ENCODE results near the gene PANK2. TPM values are rescaled to one million over a fixed set of nuclear protein-coding genes. Genes with fewer than 3 reads are reported as not detected.

PANK2 gene
- total RNA-seq, 1 donor from 2014 or later, result 39.7 TPM

DNA sequence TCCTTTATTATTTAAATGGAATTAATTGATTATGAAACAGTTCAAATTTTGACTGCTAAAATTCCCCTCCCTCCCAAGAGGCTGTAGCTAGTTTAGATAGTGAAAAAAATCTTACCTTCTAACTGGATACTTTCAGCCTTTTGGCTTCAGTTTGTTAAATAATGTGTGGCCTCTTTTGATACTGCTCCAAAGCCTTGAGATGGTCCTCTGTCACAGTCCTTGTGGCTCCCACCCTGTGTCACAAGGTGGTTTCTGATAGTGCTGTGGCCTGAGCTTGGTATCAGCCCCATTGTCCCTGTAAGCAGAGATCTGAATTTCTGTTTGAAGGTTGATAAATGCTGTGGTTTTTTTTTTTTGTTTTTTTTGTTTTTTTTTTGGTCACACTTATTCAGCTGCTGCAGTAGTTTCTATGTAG is 20.8 kb downstream of the PANK2 start:
- no peak overlapping the region for H3K4me3 ChIP-seq (ENCODE audit: low read length in 3 of 3)
- no peak overlapping the region for H3K27ac ChIP-seq (ENCODE audit: low read depth, low read length)
- peaks cover 0 to 1% (median 0%) of the 10 kb centered on the region in 3 donors for H3K4me1 ChIP-seq (ENCODE audit: control insufficient read depth in 3 of 3, insufficient read depth in 3 of 3, low read length in 3 of 3)
- no peaks in the 10 kb centered on the region for H3K9me3 ChIP-seq (ENCODE audit: control insufficient read depth in 3 of 3, low read length in 3 of 3)
- peaks cover 20 to 45% (median 39%) of the 10 kb centered on the region in 3 donors for H3K36me3 ChIP-seq (ENCODE audit: control insufficient read depth in 3 of 3, insufficient read depth in 3 of 3, low read length in 3 of 3)
- H3K27me3 ChIP-seq (ENCODE audit: control insufficient read depth in 3 of 3, insufficient read depth in 3 of 3, low read length in 3 of 3), result no peaks in the 10 kb centered on the region
- H3K9ac ChIP-seq (ENCODE audit: low read depth in 1 of 3, low read length in 3 of 3), result no peak overlapping the region

DNA sequence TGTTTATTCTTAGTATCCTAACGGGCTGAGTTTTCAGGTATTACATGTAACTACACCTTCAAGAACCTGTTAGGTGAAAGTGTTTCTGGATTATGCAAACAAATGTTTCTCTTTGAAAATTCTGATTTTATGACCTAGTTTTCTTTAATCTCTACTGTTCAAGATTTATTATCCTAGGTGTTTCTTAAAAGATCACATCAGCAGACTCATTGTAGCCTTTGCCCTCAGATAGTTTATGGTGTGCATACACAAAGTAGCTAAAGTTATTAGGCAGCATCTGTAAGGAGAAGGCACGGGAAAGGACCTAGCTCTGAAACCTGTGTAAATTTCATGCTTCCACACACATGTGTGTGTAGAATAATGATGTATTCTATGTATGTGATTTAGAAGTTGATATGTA is 21.7 kb downstream of the PANK2 start:
- Histone ChIP-seq H3K4me1 (ENCODE audit: control insufficient read depth in 3 of 3, insufficient read depth in 3 of 3, low read length in 3 of 3) (no peaks in the 10 kb centered on the region), H3K27me3 (ENCODE audit: control insufficient read depth in 3 of 3, insufficient read depth in 3 of 3, low read length in 3 of 3) (no peaks in the 10 kb centered on the region), H3K9ac (ENCODE audit: low read depth in 1 of 3, low read length in 3 of 3) (no peak overlapping the region), H3K36me3 (ENCODE audit: control insufficient read depth in 3 of 3, insufficient read depth in 3 of 3, low read length in 3 of 3) (peaks cover 20 to 45% (median 39%) of the 10 kb centered on the region in 3 donors), H3K9me3 (ENCODE audit: control insufficient read depth in 3 of 3, low read length in 3 of 3) (no peaks in the 10 kb centered on the region), H3K27ac (ENCODE audit: low read depth, low read length) (no peak overlapping the region), H3K4me3 (ENCODE audit: low read length in 3 of 3) (no peak overlapping the region)

- H3K9me3 ChIP-seq (ENCODE audit: control insufficient read depth in 3 of 3, low read length in 3 of 3), result no peaks in the 10 kb centered on the region
- no peak overlapping the region for H3K9ac ChIP-seq (ENCODE audit: low read depth in 1 of 3, low read length in 3 of 3)
- H3K36me3 ChIP-seq (ENCODE audit: control insufficient read depth in 3 of 3, insufficient read depth in 3 of 3, low read length in 3 of 3), result peaks cover 20 to 48% (median 39%) of the 10 kb centered on the region in 3 donors
- no peak overlapping the region for H3K27ac ChIP-seq (ENCODE audit: low read depth, low read length)
- no peaks in the 10 kb centered on the region for H3K27me3 ChIP-seq (ENCODE audit: control insufficient read depth in 3 of 3, insufficient read depth in 3 of 3, low read length in 3 of 3)
- peaks cover 0 to 5% (median 0%) of the 10 kb centered on the region in 3 donors for H3K4me1 ChIP-seq (ENCODE audit: control insufficient read depth in 3 of 3, insufficient read depth in 3 of 3, low read length in 3 of 3)
- H3K4me3 ChIP-seq (ENCODE audit: low read length in 3 of 3), result no peak overlapping the region
Measured at GRCh38 chr20:3911956-3912355, 22.8 kb downstream of the PANK2 start.

GRCh38 chr20:3914446-3914845 is 25.3 kb downstream of the PANK2 start:
- Histone ChIP-seq H3K27ac (ENCODE audit: low read depth, low read length) (no peak overlapping the region), H3K4me1 (ENCODE audit: control insufficient read depth in 3 of 3, insufficient read depth in 3 of 3, low read length in 3 of 3) (peaks cover 0 to 5% (median 0%) of the 10 kb centered on the region in 3 donors), H3K4me3 (ENCODE audit: low read length in 3 of 3) (no peak overlapping the region), H3K27me3 (ENCODE audit: control insufficient read depth in 3 of 3, insufficient read depth in 3 of 3, low read length in 3 of 3) (no peaks in the 10 kb centered on the region), H3K36me3 (ENCODE audit: control insufficient read depth in 3 of 3, insufficient read depth in 3 of 3, low read length in 3 of 3) (peaks cover 17 to 50% (median 34%) of the 10 kb centered on the region in 3 donors), H3K9me3 (ENCODE audit: control insufficient read depth in 3 of 3, low read length in 3 of 3) (no peaks in the 10 kb centered on the region), H3K9ac (ENCODE audit: low read depth in 1 of 3, low read length in 3 of 3) (no peak overlapping the region)

DNA sequence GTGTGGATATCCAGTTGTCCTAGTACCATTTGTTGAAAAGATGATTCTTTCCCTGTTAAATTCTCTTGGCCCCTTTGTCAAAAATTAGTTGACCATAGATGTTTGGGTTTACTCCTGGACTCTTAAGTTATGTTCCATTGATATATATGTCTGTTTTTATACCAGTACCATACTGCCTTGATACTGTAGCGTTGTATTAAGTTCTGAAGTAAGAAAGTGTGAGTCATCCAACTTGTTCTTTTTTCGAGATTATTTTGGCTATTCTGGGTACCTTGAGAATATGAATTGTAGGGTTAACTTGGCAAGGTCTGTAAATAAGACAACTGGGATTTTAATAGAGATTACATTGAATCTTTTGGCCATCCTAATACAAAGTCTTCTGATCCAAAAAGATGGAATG is 26.5 kb downstream of the PANK2 start:
- Histone ChIP-seq H3K27ac (ENCODE audit: low read depth, low read length) (no peak overlapping the region), H3K27me3 (ENCODE audit: control insufficient read depth in 3 of 3, insufficient read depth in 3 of 3, low read length in 3 of 3) (no peaks in the 10 kb centered on the region), H3K36me3 (ENCODE audit: control insufficient read depth in 3 of 3, insufficient read depth in 3 of 3, low read length in 3 of 3) (peaks cover 17 to 45% (median 26%) of the 10 kb centered on the region in 3 donors), H3K9ac (ENCODE audit: low read depth in 1 of 3, low read length in 3 of 3) (no peak overlapping the region), H3K4me3 (ENCODE audit: low read length in 3 of 3) (no peak overlapping the region), H3K9me3 (ENCODE audit: control insufficient read depth in 3 of 3, low read length in 3 of 3) (no peaks in the 10 kb centered on the region), H3K4me1 (ENCODE audit: control insufficient read depth in 3 of 3, insufficient read depth in 3 of 3, low read length in 3 of 3) (peaks cover 0 to 5% (median 0%) of the 10 kb centered on the region in 3 donors)

GRCh38 chr20:3916364-3916763 is 27.2 kb downstream of the PANK2 start:
- Histone ChIP-seq H3K27me3 (ENCODE audit: control insufficient read depth in 3 of 3, insufficient read depth in 3 of 3, low read length in 3 of 3) (no peaks in the 10 kb centered on the region), H3K36me3 (ENCODE audit: control insufficient read depth in 3 of 3, insufficient read depth in 3 of 3, low read length in 3 of 3) (peaks cover 14 to 43% (median 20%) of the 10 kb centered on the region in 3 donors), H3K9ac (ENCODE audit: low read depth in 1 of 3, low read length in 3 of 3) (no peak overlapping the region), H3K4me3 (ENCODE audit: low read length in 3 of 3) (no peak overlapping the region), H3K9me3 (ENCODE audit: control insufficient read depth in 3 of 3, low read length in 3 of 3) (no peaks in the 10 kb centered on the region), H3K4me1 (ENCODE audit: control insufficient read depth in 3 of 3, insufficient read depth in 3 of 3, low read length in 3 of 3) (peaks cover 0 to 5% (median 0%) of the 10 kb centered on the region in 3 donors), H3K27ac (ENCODE audit: low read depth, low read length) (no peak overlapping the region)

DNA sequence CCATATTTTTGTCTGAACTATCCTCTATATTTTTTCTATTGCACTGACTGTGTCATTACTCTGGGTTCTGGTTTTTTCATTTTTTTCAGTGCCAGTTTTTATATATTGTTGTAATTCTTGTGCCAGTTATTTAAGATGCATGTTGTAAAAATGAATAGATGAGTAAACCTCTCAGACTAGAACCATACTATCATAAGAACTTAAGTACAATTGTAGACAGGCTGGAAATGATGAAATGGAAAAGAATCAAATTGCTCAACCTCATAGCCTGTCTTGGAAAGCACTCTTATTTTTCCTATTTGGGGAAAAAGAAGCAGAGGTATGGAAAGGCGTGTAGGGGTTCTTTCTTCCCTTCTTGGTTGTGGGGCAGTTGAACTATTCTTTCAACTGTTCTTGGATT is 30.2 kb downstream of the PANK2 start:
- H3K9ac ChIP-seq (ENCODE audit: low read depth in 1 of 3, low read length in 3 of 3), result no peak overlapping the region
- no peaks in the 10 kb centered on the region for H3K9me3 ChIP-seq (ENCODE audit: control insufficient read depth in 3 of 3, low read length in 3 of 3)
- peaks cover 21 to 38% (median 25%) of the 10 kb centered on the region in 3 donors for H3K36me3 ChIP-seq (ENCODE audit: control insufficient read depth in 3 of 3, insufficient read depth in 3 of 3, low read length in 3 of 3)
- no peaks in the 10 kb centered on the region for H3K27me3 ChIP-seq (ENCODE audit: control insufficient read depth in 3 of 3, insufficient read depth in 3 of 3, low read length in 3 of 3)
- peaks cover 0 to 5% (median 0%) of the 10 kb centered on the region in 3 donors for H3K4me1 ChIP-seq (ENCODE audit: control insufficient read depth in 3 of 3, insufficient read depth in 3 of 3, low read length in 3 of 3)
- no peak overlapping the region for H3K4me3 ChIP-seq (ENCODE audit: low read length in 3 of 3)
- no peak overlapping the region for H3K27ac ChIP-seq (ENCODE audit: low read depth, low read length)

DNA sequence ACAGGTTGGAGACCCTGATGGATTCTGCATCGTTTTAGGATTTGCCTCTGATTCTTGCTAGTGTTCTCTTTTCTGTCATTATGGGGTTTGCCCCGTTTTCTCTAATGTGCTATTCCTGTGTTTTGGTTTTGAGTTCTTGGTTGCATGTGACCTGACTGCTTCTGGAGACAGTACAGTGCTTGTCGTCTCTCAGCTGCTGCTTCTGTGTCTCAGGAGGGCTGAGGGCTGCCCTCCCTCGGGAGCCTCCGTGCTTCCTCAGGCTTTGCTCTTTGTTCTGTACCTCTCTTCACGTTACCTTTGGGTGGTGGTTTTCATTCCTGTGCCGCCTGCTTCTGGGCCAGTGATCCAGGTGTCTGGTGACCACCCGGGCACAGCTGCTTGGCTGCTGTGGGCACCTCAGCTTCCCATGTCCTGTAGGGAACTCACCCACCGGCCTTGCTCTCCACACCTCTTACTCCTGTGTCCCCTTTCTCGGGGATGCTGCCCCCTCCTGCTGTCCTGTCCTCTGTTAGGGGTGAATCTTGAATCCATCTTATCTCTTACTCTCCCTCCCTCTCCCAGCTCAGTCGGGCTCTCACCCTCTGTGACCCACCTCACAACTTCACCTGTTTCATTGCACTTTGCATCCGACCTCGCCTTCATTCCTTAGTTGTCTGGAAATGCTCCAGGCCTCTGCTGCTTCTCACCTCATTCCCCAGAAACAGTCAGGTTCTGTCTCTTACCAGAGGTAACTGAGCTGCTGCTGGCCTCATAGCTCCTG is 33.2 kb downstream of the PANK2 start:
- Histone ChIP-seq H3K36me3 (ENCODE audit: control insufficient read depth in 3 of 3, insufficient read depth in 3 of 3, low read length in 3 of 3) (peaks cover 18 to 35% (median 20%) of the 10 kb centered on the region in 3 donors), H3K4me1 (ENCODE audit: control insufficient read depth in 3 of 3, insufficient read depth in 3 of 3, low read length in 3 of 3) (peaks cover 0 to under 1% (median under 1%) of the 10 kb centered on the region in 3 donors), H3K9ac (ENCODE audit: low read depth in 1 of 3, low read length in 3 of 3) (no peak overlapping the region), H3K9me3 (ENCODE audit: control insufficient read depth in 3 of 3, low read length in 3 of 3) (no peaks in the 10 kb centered on the region), H3K4me3 (ENCODE audit: low read length in 3 of 3) (no peak overlapping the region), H3K27ac (ENCODE audit: low read depth, low read length) (no peak overlapping the region), H3K27me3 (ENCODE audit: control insufficient read depth in 3 of 3, insufficient read depth in 3 of 3, low read length in 3 of 3) (no peaks in the 10 kb centered on the region)

DNA sequence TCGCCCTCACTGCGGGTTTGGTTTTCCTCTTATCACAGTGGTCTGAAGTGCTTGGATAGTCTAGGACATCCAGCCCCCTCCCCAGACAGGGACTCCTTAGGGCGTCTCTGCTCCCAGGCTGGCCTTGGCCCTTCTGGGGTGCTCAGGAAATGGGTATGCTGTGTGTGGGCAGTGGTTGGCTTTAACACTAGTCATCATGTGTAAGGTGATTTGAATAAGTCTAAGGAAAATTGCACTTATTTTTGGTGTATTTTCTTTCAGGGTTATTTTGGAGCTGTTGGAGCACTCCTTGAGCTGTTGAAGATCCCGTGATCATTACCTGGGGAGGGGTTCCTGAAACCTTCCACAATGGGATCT is 33.8 kb downstream of the PANK2 start:
- Histone ChIP-seq H3K9me3 (ENCODE audit: control insufficient read depth in 3 of 3, low read length in 3 of 3) (no peaks in the 10 kb centered on the region), H3K4me3 (ENCODE audit: low read length in 3 of 3) (no peak overlapping the region), H3K4me1 (ENCODE audit: control insufficient read depth in 3 of 3, insufficient read depth in 3 of 3, low read length in 3 of 3) (peaks cover 4 to 6% (median 5%) of the 10 kb centered on the region in 3 donors), H3K9ac (ENCODE audit: low read depth in 1 of 3, low read length in 3 of 3) (no peak overlapping the region), H3K36me3 (ENCODE audit: control insufficient read depth in 3 of 3, insufficient read depth in 3 of 3, low read length in 3 of 3) (peaks cover 18 to 35% (median 20%) of the 10 kb centered on the region in 3 donors), H3K27me3 (ENCODE audit: control insufficient read depth in 3 of 3, insufficient read depth in 3 of 3, low read length in 3 of 3) (no peaks in the 10 kb centered on the region), H3K27ac (ENCODE audit: low read depth, low read length) (no peak overlapping the region)

- Histone ChIP-seq H3K9me3 (ENCODE audit: control insufficient read depth in 3 of 3, low read length in 3 of 3) (no peaks in the 10 kb centered on the region), H3K4me3 (ENCODE audit: low read length in 3 of 3) (no peak overlapping the region), H3K9ac (ENCODE audit: low read depth in 1 of 3, low read length in 3 of 3) (no peak overlapping the region), H3K27ac (ENCODE audit: low read depth, low read length) (no peak overlapping the region), H3K4me1 (ENCODE audit: control insufficient read depth in 3 of 3, insufficient read depth in 3 of 3, low read length in 3 of 3) (peaks cover 5 to 10% (median 7%) of the 10 kb centered on the region in 3 donors), H3K27me3 (ENCODE audit: control insufficient read depth in 3 of 3, insufficient read depth in 3 of 3, low read length in 3 of 3) (no peaks in the 10 kb centered on the region), H3K36me3 (ENCODE audit: control insufficient read depth in 3 of 3, insufficient read depth in 3 of 3, low read length in 3 of 3) (peaks cover 14 to 29% (median 20%) of the 10 kb centered on the region in 3 donors)
Measured at GRCh38 chr20:3923818-3924217, 34.6 kb downstream of the PANK2 start.
